PC-3 (cell line): ENCODE data around the gene SLC38A4. TPM values are rescaled to one million over a fixed set of nuclear protein-coding genes. Genes with fewer than 3 reads are reported as not detected.

ENCODE experiments used
- ATAC-seq: fragments of 200-7000 bp; cut with Tn5 transposase; 2 replicates; pipeline ENCODE4 v1.9.1; 2020; ENCODE audit warnings: mild to moderate bottlenecking, moderate library complexity
- BruUV-seq: library from RNA; stranded (reverse); fragments of 400-500 nt; replicated peaks from 2 replicates; lab custom pipeline; 2021; lab: Mats Ljungman, UMichigan
- CTCF ChIA-PET: fragments of 300-600 bp; sonication (Branson Sonifier 250); formaldehyde crosslinking; loops from one replicate; lab custom pipeline; 2022; ENCODE audit warnings: antibody characterized with exemption; lab: Charles Lee
- POLR2A ChIA-PET: fragments of 300-600 bp; sonication (Branson Sonifier 250); formaldehyde crosslinking; loops from one replicate; lab custom pipeline; 2022; ENCODE audit warnings: antibody characterized with exemption; ENCODE audit not compliant: unreplicated experiment; lab: Charles Lee
- DNase-seq: peaks from one replicate; pipeline ENCODE4 v3.0.0-alpha.2; 2015
- H2AFZ ChIP-seq: fragments of 300-600 bp; sonication (generic); 2 replicates; pipeline ENCODE4 v1.6.0; 2016; ENCODE audit warnings: antibody characterized with exemption, low read length
- H3F3A ChIP-seq: fragments of 300-600 bp; sonication (generic); one replicate; pipeline ENCODE4 v1.6.0; 2017; ENCODE audit warnings: antibody characterized with exemption, low read length, control low read depth, mild to moderate bottlenecking; ENCODE audit not compliant: unreplicated experiment
- H3K27ac ChIP-seq: fragments of 300-600 bp; sonication (generic); 2 replicates; pipeline ENCODE4 v1.5.1; 2016; ENCODE audit warnings: mild to moderate bottlenecking, low read length
- H3K27me3 ChIP-seq: fragments of 300-600 bp; sonication (generic); 2 replicates; pipeline ENCODE4 v1.6.1; 2016; ENCODE audit warnings: low read length, mixed read lengths
- H3K36me3 ChIP-seq: fragments of 300-600 bp; sonication (generic); 2 replicates; pipeline ENCODE4 v1.6.1; 2016; ENCODE audit warnings: low read depth, mixed run types, low read length, mixed read lengths
- H3K4me1 ChIP-seq: fragments of 300-600 bp; sonication (generic); 2 replicates; pipeline ENCODE4 v1.5.1; 2016; ENCODE audit warnings: low read length; ENCODE audit not compliant: insufficient read depth
- H3K4me2 ChIP-seq: fragments of 300-600 bp; sonication (generic); 2 replicates; pipeline ENCODE4 v1.6.0; 2016; ENCODE audit warnings: low read length
- H3K4me3 ChIP-seq: fragments of 300-600 bp; sonication (generic); 2 replicates; pipeline ENCODE4 v1.5.1; 2016; ENCODE audit warnings: mild to moderate bottlenecking, low read length, mixed read lengths
- H3K79me2 ChIP-seq: fragments of 300-600 bp; sonication (generic); 2 replicates; pipeline ENCODE4 v1.6.1; 2017; ENCODE audit warnings: low read length, mixed read lengths
- H3K9ac ChIP-seq: fragments of 300-600 bp; sonication (generic); 2 replicates; pipeline ENCODE4 v1.6.0; 2016; ENCODE audit warnings: mild to moderate bottlenecking, low read length
- H3K9me2 ChIP-seq: fragments of 300-600 bp; sonication (generic); replicated peaks from 2 replicates; pipeline ENCODE4 v1.6.1; 2016; ENCODE audit warnings: mixed run types, low read length, mixed read lengths
- H3K9me3 ChIP-seq: fragments of 300-600 bp; sonication (generic); 2 replicates; pipeline ENCODE4 v1.6.1; 2016; ENCODE audit warnings: low read length, mixed read lengths
- H4K20me1 ChIP-seq: fragments of 300-600 bp; sonication (generic); 2 replicates; pipeline ENCODE4 v1.6.1; 2016; ENCODE audit warnings: low read length, mixed read lengths
- EZH2 ChIP-seq: fragments of 300-600 bp; sonication (generic); IDR thresholded peaks from one replicate; pipeline ENCODE4 v1.6.1; 2017; ENCODE audit warnings: antibody characterized with exemption, mild to moderate bottlenecking, low read length; ENCODE audit not compliant: unreplicated experiment
- EZH2phosphoT487 ChIP-seq: fragments of 300-600 bp; sonication (generic); IDR thresholded peaks from 2 replicates; pipeline ENCODE4 v1.6.1; 2018; ENCODE audit warnings: mild to moderate bottlenecking, antibody characterized with exemption, low read length, borderline replicate concordance
- intact Hi-C: fragments of 100-400 bp; cut with micrococcal nuclease; formaldehyde crosslinking; loops from 2 replicates; pipeline ENCODE4 v1.9.0; 2023
- total RNA-seq: library from RNA; depleted of rRNA; stranded (reverse); fragments of >200 nt; gene quantifications from 2 replicates; pipeline ENCODE4 v1.2.3, GENCODE V29; 2014
- TF ChIP-seq, protein P1 (sequence below): fragments of 300-600 bp; sonication (generic); conservative IDR thresholded peaks from 2 replicates; pipeline ENCODE4 v1.5.1; 2017; ENCODE audit warnings: antibody characterized with exemption, low read depth, mild to moderate bottlenecking, low read length

The SLC38A4 gene
- total RNA-seq, 1 experiment from 2014 or later: not detected

DNA sequence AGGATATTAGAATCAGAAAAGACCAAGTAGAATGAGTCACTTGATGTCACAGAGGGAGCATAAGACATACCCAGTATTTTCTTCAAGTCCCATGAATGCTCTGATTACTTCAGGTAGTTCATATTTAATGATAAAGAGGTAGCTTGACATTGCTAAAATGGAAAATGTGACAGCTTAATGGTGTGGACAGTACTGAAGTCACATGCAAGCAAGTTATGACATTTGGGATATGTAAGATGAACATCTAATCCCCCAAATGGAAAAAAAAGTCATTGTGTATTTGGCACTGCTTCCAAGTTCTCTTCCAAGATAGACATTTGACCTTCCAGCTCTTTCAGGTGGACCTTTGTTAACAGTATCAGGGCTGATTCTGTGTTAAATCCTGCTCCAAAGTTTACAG lies 45.9 kb downstream of the SLC38A4 start:
- no peak for DNase-seq
- H3K9me3 ChIP-seq: no peaks in the 10 kb centered on the region
- H3K9ac ChIP-seq: no peak overlapping the region
- peaks cover 6% of the 10 kb centered on the region; the same call in 1 of the 2 replicates for H3K4me1 ChIP-seq
- no peaks in the 10 kb centered on the region for H3F3A ChIP-seq
- H4K20me1 ChIP-seq: no peaks in the 10 kb centered on the region
- BruUV-seq: no TSS peak
- CTCF ChIA-PET: no interaction called here
- H3K36me3 ChIP-seq: no peaks in the 10 kb centered on the region
- intact Hi-C loops: no loop called here
- ATAC-seq: no peak
- no peak overlapping the region for H2AFZ ChIP-seq
- H3K27ac ChIP-seq: no peak overlapping the region
- H3K4me2 ChIP-seq: no peak overlapping the region
- no peaks in the 10 kb centered on the region for H3K27me3 ChIP-seq
- no peak for TF ChIP-seq EZH2
- TF ChIP-seq EZH2phosphoT487: no peak
- TF ChIP-seq, protein P1, sequence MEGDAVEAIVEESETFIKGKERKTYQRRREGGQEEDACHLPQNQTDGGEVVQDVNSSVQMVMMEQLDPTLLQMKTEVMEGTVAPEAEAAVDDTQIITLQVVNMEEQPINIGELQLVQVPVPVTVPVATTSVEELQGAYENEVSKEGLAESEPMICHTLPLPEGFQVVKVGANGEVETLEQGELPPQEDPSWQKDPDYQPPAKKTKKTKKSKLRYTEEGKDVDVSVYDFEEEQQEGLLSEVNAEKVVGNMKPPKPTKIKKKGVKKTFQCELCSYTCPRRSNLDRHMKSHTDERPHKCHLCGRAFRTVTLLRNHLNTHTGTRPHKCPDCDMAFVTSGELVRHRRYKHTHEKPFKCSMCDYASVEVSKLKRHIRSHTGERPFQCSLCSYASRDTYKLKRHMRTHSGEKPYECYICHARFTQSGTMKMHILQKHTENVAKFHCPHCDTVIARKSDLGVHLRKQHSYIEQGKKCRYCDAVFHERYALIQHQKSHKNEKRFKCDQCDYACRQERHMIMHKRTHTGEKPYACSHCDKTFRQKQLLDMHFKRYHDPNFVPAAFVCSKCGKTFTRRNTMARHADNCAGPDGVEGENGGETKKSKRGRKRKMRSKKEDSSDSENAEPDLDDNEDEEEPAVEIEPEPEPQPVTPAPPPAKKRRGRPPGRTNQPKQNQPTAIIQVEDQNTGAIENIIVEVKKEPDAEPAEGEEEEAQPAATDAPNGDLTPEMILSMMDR: no peak
- H3K79me2 ChIP-seq: no peaks in the 10 kb centered on the region
- H3K4me3 ChIP-seq: no peak overlapping the region
- H3K9me2 ChIP-seq: no peaks in the 10 kb centered on the region
- POLR2A ChIA-PET: no interaction called here

DNA sequence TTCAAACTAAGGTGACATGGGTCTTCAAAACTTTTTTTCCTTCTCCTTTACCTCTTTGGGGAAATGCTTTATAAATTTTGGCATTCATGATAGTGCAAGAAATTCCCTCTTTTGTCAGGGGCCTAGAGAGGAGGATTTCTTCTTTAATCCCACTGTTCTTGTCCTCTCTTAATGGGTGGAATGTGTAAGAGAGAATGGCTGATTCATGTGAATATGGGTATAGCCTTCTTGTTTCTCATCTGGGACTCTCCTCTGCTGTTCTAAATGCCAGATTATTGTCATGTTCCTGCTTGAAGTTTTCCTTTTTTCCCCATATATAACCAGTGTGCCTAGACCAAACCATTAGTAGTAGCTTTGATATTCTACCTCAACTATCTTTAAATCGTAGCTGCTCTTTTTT lies 46.7 kb downstream of the SLC38A4 start:
- TF ChIP-seq, protein P1: no peak
- no peak for TF ChIP-seq EZH2
- TF ChIP-seq EZH2phosphoT487: no peak

DNA sequence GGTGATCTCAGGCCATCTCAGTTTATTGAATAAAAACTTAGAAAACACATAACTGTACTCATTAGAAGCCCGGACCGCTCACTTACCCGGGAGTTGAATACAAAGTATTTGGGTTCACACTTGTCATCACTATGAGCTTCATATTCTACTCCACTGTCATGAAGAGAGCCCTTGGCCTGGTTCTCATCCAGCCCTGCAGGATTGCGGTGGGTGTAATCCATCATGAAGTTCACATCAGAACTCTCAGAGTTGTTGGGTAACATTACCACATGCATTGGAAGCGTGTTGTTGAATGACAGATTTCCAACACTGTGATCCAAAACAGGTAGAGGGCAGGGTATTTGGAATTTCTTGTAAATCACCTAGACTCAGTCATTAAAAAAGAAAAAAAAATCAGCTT lies 47.4 kb downstream of the SLC38A4 start:
- Histone ChIP-seq H3K9ac (no peak overlapping the region), H3K4me3 (no peak overlapping the region), H3K4me2 (no peak overlapping the region), H3F3A (no peaks in the 10 kb centered on the region), H3K79me2 (no peaks in the 10 kb centered on the region), H2AFZ (no peak overlapping the region), H3K9me3 (no peaks in the 10 kb centered on the region), H4K20me1 (no peaks in the 10 kb centered on the region), H3K27ac (no peak overlapping the region), H3K36me3 (no peaks in the 10 kb centered on the region), H3K4me1 (peaks cover 12% of the 10 kb centered on the region), H3K9me2 (no peaks in the 10 kb centered on the region), H3K27me3 (no peaks in the 10 kb centered on the region)
- CTCF ChIA-PET: no interaction called here
- ATAC-seq (no peak), DNase-seq (no peak)
- TF ChIP-seq, protein P1: no peak
- TF ChIP-seq EZH2 (no peak), EZH2phosphoT487 (no peak)
- BruUV-seq: no TSS peak
- intact Hi-C loops: no loop called here
- POLR2A ChIA-PET: interaction anchor here (0.7 kb wide), 1 partner anchor 725 kb away, joined by 3 read pairs; no protein-coding TSS in a partner anchor

More for the DNA sequence above, 46.7 kb downstream of the SLC38A4 start:
- DNase-seq: no peak
- H3K9me2 ChIP-seq: no peaks in the 10 kb centered on the region
- no peaks in the 10 kb centered on the region for H3K9me3 ChIP-seq
- H3K27me3 ChIP-seq: no peaks in the 10 kb centered on the region
- H4K20me1 ChIP-seq: no peaks in the 10 kb centered on the region
- intact Hi-C loops: no loop called here
- no peaks in the 10 kb centered on the region for H3K79me2 ChIP-seq
- H3K4me1 ChIP-seq: peaks cover 6% of the 10 kb centered on the region
- no peak for ATAC-seq
- H3K27ac ChIP-seq: no peak overlapping the region
- BruUV-seq: no TSS peak
- H3K9ac ChIP-seq: no peak overlapping the region
- H3F3A ChIP-seq: no peaks in the 10 kb centered on the region
- no peak overlapping the region for H3K4me3 ChIP-seq
- no peak overlapping the region for H3K4me2 ChIP-seq
- no peak overlapping the region for H2AFZ ChIP-seq
- POLR2A ChIA-PET: interaction anchor here (0.7 kb wide), 1 partner anchor 725 kb away, joined by 3 read pairs; no protein-coding TSS in a partner anchor
- CTCF ChIA-PET: no interaction called here
- H3K36me3 ChIP-seq: no peaks in the 10 kb centered on the region
